ENCODE measurements around the gene PPWD1. TPM values are rescaled to one million over a fixed set of nuclear protein-coding genes. Genes with fewer than 3 reads are reported as not detected.

The PPWD1 gene
- total RNA-seq, 2 experiments from 2014 or later: 51.5 to 54.3 TPM

DNA sequence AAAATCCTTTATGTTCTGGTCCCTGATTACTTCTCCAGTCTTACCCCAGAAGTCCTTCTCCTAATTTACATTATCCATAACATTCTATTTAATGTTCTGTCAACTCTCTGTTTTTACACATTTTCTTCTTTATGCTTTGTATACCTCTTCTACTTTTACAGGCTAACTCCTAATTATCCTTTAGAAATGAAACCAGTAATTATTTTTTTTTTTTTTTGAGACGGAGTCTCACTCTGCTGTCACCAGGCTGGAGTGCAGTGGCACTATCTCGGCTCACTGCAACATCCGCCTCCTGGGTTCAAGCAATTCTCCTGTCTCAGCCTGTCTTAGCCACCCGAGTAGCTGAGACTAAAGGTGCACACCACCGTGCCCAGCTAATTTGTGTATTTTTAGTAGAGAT lies 9.2 kb upstream of the PPWD1 start:
- CTCF ChIA-PET (ENCODE audit: unreplicated experiment): no interaction called here
- Histone ChIP-seq H3K4me1 (ENCODE audit: insufficient read depth, low read length, poor library complexity, severe bottlenecking) (no peaks in the 10 kb centered on the region), H3K27ac (ENCODE audit: low read depth, low read length, poor library complexity, severe bottlenecking) (no peak overlapping the region), H3K36me3 (ENCODE audit: insufficient read depth, low read length) (peaks cover 88% of the 10 kb centered on the region), H3K79me2 (ENCODE audit: insufficient read depth, low read depth, low read length) (peaks cover 10% of the 10 kb centered on the region; the same call in 1 of the 2 replicates), H3K9me2 (ENCODE audit: insufficient read depth, low read length) (no peaks in the 10 kb centered on the region), H2AFZ (ENCODE audit: low read length) (no peak overlapping the region), H3K4me3 (ENCODE audit: low read depth, low read length, poor library complexity, severe bottlenecking) (no peak overlapping the region), H3K4me2 (ENCODE audit: low read length) (no peak overlapping the region), H4K20me1 (ENCODE audit: insufficient read depth, low read length) (0 out of 2 replicates have a peak, but pooled peaks cover 4% of the 10 kb centered on the region), H3K9me3 (ENCODE audit: low read length) (no peaks in the 10 kb centered on the region)
- POLR2A ChIA-PET: interaction anchor here (0.9 kb wide), 1 partner anchor 35 kb away, joined by 3 read pairs; no protein-coding TSS in a partner anchor
- BruUV-seq (replicated peaks): no TSS peak
- intact Hi-C loops (cut with micrococcal nuclease; ENCODE audit: unreplicated experiment): no loop called here
- TF ChIP-seq CTCF (conservative IDR thresholded peaks at IDR 0.05; ENCODE audit: low read length) (no peak), EZH2phosphoT487 (IDR thresholded peaks at IDR 0.05; ENCODE audit: borderline replicate concordance, low read depth, low read length) (no peak)
- DNase-seq (ENCODE audit: low spot score): no peak

DNA sequence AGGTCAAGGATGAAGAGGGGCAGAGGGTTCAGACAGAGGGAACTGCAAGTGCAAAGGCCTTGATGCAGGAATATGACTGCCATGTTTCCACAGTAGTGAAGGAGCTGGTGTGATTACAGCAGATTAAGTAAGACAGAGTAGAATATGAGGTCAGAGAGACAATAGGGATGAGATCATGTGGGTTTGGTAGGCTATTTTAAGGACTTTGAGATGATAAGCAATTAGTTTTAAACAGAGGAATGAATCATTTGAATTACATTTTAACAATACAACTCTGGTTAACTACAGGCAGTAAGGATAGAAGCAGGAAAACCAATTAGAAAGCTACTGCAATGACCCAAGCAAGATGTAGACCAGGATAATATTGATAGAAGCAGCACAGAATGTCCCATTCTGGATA lies 7.8 kb upstream of the PPWD1 start:
- Histone ChIP-seq H3K9me3 (ENCODE audit: low read length) (no peaks in the 10 kb centered on the region), H2AFZ (ENCODE audit: low read length) (no peak overlapping the region), H3K4me1 (ENCODE audit: insufficient read depth, low read length, poor library complexity, severe bottlenecking) (no peaks in the 10 kb centered on the region), H4K20me1 (ENCODE audit: insufficient read depth, low read length) (0 out of 2 replicates have a peak, but pooled peaks cover 4% of the 10 kb centered on the region), H3K27ac (ENCODE audit: low read depth, low read length, poor library complexity, severe bottlenecking) (no peak overlapping the region), H3K79me2 (ENCODE audit: insufficient read depth, low read depth, low read length) (peaks cover 18% of the 10 kb centered on the region), H3K9me2 (ENCODE audit: insufficient read depth, low read length) (no peaks in the 10 kb centered on the region), H3K36me3 (ENCODE audit: insufficient read depth, low read length) (peaks cover 82% of the 10 kb centered on the region), H3K4me3 (ENCODE audit: low read depth, low read length, poor library complexity, severe bottlenecking) (no peak overlapping the region), H3K4me2 (ENCODE audit: low read length) (no peak overlapping the region)
- ChIA-PET POLR2A (interaction anchor here (1.3 to 2.2 kb wide), 3 partner anchors 8 to 11 kb away, joined by 8 to 13 read pairs (median 11); no protein-coding TSS in a partner anchor), CTCF (ENCODE audit: unreplicated experiment) (no interaction called here)
- intact Hi-C loops (cut with micrococcal nuclease; ENCODE audit: unreplicated experiment): no loop called here
- TF ChIP-seq CTCF (conservative IDR thresholded peaks at IDR 0.05; ENCODE audit: low read length) (no peak), EZH2phosphoT487 (IDR thresholded peaks at IDR 0.05; ENCODE audit: borderline replicate concordance, low read depth, low read length) (no peak)
- no TSS peak for BruUV-seq (replicated peaks)
- no peak for DNase-seq (ENCODE audit: low spot score)

GRCh38 chr5:65556181-65556580 lies 6.9 kb upstream of the PPWD1 start:
- no peak overlapping the region for H3K27ac ChIP-seq (ENCODE audit: low read depth, low read length, poor library complexity, severe bottlenecking)
- H3K4me1 ChIP-seq (ENCODE audit: insufficient read depth, low read length, poor library complexity, severe bottlenecking): peaks cover 6% of the 10 kb centered on the region
- 0 out of 2 replicates have a peak, but pooled peaks cover 8% of the 10 kb centered on the region for H4K20me1 ChIP-seq (ENCODE audit: insufficient read depth, low read length)
- no peaks in the 10 kb centered on the region for H3K9me2 ChIP-seq (ENCODE audit: insufficient read depth, low read length)
- CTCF ChIA-PET (ENCODE audit: unreplicated experiment): no interaction called here
- no peak overlapping the region for H3K4me3 ChIP-seq (ENCODE audit: low read depth, low read length, poor library complexity, severe bottlenecking)
- H2AFZ ChIP-seq (ENCODE audit: low read length): no peak overlapping the region
- no TSS peak for BruUV-seq (replicated peaks)
- H3K79me2 ChIP-seq (ENCODE audit: insufficient read depth, low read depth, low read length): peaks cover 27% of the 10 kb centered on the region
- no peaks in the 10 kb centered on the region for H3K9me3 ChIP-seq (ENCODE audit: low read length)
- H3K4me2 ChIP-seq (ENCODE audit: low read length): no peak overlapping the region
- intact Hi-C loops (cut with micrococcal nuclease; ENCODE audit: unreplicated experiment): no loop called here
- H3K36me3 ChIP-seq (ENCODE audit: insufficient read depth, low read length): peaks cover 81% of the 10 kb centered on the region
- POLR2A ChIA-PET: interaction anchor here (0.7 to 2.2 kb wide), 6 partner anchors 9 to 532 kb away, joined by 3 to 13 read pairs (median 6); no protein-coding TSS in a partner anchor
- no peak for DNase-seq (ENCODE audit: low spot score)
- no peak for TF ChIP-seq CTCF (conservative IDR thresholded peaks at IDR 0.05; ENCODE audit: low read length)

Measured in OCI-LY7 (cell line).